ENCODE measurements around the gene DNAJB8. TPM values are rescaled to one million over a fixed set of nuclear protein-coding genes. Genes with fewer than 3 reads are reported as not detected.
A peak's percentile ranks its signal among the peaks of the same experiment; 100 is the strongest.

Gene DNAJB8
- total RNA-seq, 1 experiment from 2014 or later: not detected

DNA sequence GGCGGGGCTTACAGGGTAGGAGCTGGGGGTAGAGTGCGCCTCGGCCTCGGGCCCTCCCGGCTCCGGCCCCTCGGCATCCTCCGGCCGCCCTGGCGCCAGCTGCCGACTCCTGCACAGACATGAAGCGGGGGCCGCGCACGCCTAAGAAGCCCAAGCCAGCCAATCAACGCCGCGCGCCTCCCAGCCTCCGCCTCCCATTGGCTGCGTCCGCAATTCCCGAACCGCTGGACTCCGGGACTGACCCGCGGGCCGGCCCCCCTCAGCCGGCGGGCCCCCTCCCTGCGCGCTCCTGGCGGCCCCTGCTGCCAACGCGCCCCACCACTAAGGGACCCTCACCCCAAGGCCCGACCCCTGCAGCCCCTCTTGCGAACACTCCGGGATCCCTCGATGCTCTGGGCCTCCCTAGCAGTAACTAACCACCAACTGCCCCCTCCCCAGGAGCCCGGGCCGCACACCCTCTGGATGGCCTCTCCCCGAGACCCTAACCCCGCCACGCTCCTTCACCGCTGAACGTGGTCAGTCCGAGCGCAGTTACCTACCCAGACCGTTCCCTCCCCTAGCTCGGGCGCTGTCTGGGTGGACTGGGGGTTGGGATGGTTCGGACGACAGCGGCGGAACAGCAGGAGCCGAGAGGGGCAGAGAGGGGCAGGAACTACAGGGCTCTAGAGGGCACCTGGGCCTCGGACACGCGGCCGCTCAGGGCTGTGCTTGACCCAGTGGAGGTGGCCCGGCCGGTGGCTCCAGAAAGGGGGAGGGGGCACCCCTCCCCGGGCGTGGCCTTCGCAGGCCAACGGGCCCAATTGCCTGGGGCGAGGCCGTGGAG is 21.3 kb upstream of the DNAJB8 start:
- Histone ChIP-seq H3F3A (ENCODE audit: low read length, unreplicated experiment) (peaks cover 6% of the 10 kb centered on the region), H3K4me3 (ENCODE audit: low read length) (peak overlapping the region; percentile 93), H3K4me2 (ENCODE audit: low read length) (peak overlapping the region; percentile 92), H3K27ac (ENCODE audit: low read length) (peak overlapping the region; percentile 60), H2AFZ (ENCODE audit: low read length) (peak overlapping the region; percentile 68), H4K20me1 (ENCODE audit: low read length) (no peaks in the 10 kb centered on the region; the same call in 1 of the 2 replicates), H3K9me3 (ENCODE audit: low read length) (no peaks in the 10 kb centered on the region), H3K4me1 (ENCODE audit: insufficient read depth, low read length) (peaks cover 34% of the 10 kb centered on the region), H3K79me2 (ENCODE audit: low read length) (peaks cover 96% of the 10 kb centered on the region), H3K27me3 (ENCODE audit: low read length) (no peaks in the 10 kb centered on the region), H3K9me2 (replicated peaks; ENCODE audit: low read length) (no peaks in the 10 kb centered on the region), H3K36me3 (ENCODE audit: low read depth, low read length) (no peaks in the 10 kb centered on the region), H3K9ac (ENCODE audit: low read length) (peak overlapping the region; percentile 84)
- ATAC-seq (peak; percentile 60), DNase-seq (peak; percentile 83)
- TF ChIP-seq EZH2phosphoT487 (IDR thresholded peaks at IDR 0.05; ENCODE audit: borderline replicate concordance, low read length) (no peak), EZH2 (IDR thresholded peaks at IDR 0.05; ENCODE audit: low read length, unreplicated experiment) (no peak)
- TF ChIP-seq, protein P1, sequence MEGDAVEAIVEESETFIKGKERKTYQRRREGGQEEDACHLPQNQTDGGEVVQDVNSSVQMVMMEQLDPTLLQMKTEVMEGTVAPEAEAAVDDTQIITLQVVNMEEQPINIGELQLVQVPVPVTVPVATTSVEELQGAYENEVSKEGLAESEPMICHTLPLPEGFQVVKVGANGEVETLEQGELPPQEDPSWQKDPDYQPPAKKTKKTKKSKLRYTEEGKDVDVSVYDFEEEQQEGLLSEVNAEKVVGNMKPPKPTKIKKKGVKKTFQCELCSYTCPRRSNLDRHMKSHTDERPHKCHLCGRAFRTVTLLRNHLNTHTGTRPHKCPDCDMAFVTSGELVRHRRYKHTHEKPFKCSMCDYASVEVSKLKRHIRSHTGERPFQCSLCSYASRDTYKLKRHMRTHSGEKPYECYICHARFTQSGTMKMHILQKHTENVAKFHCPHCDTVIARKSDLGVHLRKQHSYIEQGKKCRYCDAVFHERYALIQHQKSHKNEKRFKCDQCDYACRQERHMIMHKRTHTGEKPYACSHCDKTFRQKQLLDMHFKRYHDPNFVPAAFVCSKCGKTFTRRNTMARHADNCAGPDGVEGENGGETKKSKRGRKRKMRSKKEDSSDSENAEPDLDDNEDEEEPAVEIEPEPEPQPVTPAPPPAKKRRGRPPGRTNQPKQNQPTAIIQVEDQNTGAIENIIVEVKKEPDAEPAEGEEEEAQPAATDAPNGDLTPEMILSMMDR (conservative IDR thresholded peaks at IDR 0.05; ENCODE audit: low read depth, low read length): no peak
- ChIA-PET POLR2A (ENCODE audit: unreplicated experiment) (no interaction called here), CTCF (interaction anchor here (0.5 kb wide), 1 partner anchor 9 kb away, joined by 5 read pairs; no protein-coding TSS in a partner anchor)
- BruUV-seq (replicated peaks): no TSS peak
- intact Hi-C loops (cut with micrococcal nuclease): loop anchor here (2.0 kb wide), 1 partner anchor 55 kb away; no protein-coding TSS in a partner anchor

DNA sequence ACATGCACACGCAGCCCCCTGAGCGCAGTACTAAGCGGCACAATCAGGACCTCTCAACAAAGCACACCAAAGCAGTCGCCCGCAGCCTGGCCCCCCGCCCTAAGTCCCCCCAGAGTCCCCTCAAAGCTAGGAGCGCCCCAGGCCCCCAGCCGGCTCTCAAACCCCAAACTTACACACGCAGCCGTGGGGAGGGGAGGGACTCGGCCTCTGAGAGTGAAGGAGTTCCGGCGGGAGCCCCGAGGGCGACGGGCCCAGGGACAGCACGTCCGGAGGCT is 20.8 kb upstream of the DNAJB8 start:
- H4K20me1 ChIP-seq (ENCODE audit: low read length): no peaks in the 10 kb centered on the region; the same call in 1 of the 2 replicates
- H3K4me1 ChIP-seq (ENCODE audit: insufficient read depth, low read length): peaks cover 39% of the 10 kb centered on the region
- BruUV-seq (replicated peaks): no TSS peak
- peak overlapping the region; percentile 92 for H3K4me2 ChIP-seq (ENCODE audit: low read length)
- 0 out of 2 replicates have a peak overlapping the region, but pooled peaks have one; percentile 34 for H2AFZ ChIP-seq (ENCODE audit: low read length)
- peak overlapping the region; percentile 74 for H3K9ac ChIP-seq (ENCODE audit: low read length)
- H3K27ac ChIP-seq (ENCODE audit: low read length): no peak overlapping the region
- H3K79me2 ChIP-seq (ENCODE audit: low read length): peaks cover 91% of the 10 kb centered on the region
- H3K4me3 ChIP-seq (ENCODE audit: low read length): peak overlapping the region; percentile 93
- CTCF ChIA-PET: no interaction called here
- peaks cover 6% of the 10 kb centered on the region for H3F3A ChIP-seq (ENCODE audit: low read length, unreplicated experiment)
- POLR2A ChIA-PET (ENCODE audit: unreplicated experiment): no interaction called here
- TF ChIP-seq EZH2 (IDR thresholded peaks at IDR 0.05; ENCODE audit: low read length, unreplicated experiment): no peak
- TF ChIP-seq, protein P1 (conservative IDR thresholded peaks at IDR 0.05; ENCODE audit: low read depth, low read length): no peak
- no peak for TF ChIP-seq EZH2phosphoT487 (IDR thresholded peaks at IDR 0.05; ENCODE audit: borderline replicate concordance, low read length)
- DNase-seq: no peak
- ATAC-seq: no peak
- no peaks in the 10 kb centered on the region for H3K9me2 ChIP-seq (replicated peaks; ENCODE audit: low read length)
- intact Hi-C loops (cut with micrococcal nuclease): no loop called here
- no peaks in the 10 kb centered on the region for H3K9me3 ChIP-seq (ENCODE audit: low read length)
- no peaks in the 10 kb centered on the region for H3K27me3 ChIP-seq (ENCODE audit: low read length)
- no peaks in the 10 kb centered on the region for H3K36me3 ChIP-seq (ENCODE audit: low read depth, low read length)

All from PC-3 (cell line).